GM18867 (cell line): ENCODE results near the gene UMAD1.

Experiments
- ATAC-seq: cut with Tn5 transposase; IDR thresholded peaks from one replicate; pipeline ENCODE4 v1.9.1; 2021; ENCODE audit warnings: mild to moderate bottlenecking, moderate library complexity; ENCODE audit not compliant: unreplicated experiment

Gene UMAD1

GRCh38 chr7:7918736-7919448 lies 278.3 kb downstream of the UMAD1 start:
- peak; percentile 36 for ATAC-seq

- peak; percentile 13 for ATAC-seq
These were observed 278.9 kb downstream of the UMAD1 start for GRCh38 chr7:7919449-7919945.

GRCh38 chr7:7920056-7920455 lies 279.5 kb downstream of the UMAD1 start:
- no peak for ATAC-seq

GRCh38 chr7:7920481-7920880 lies 279.9 kb downstream of the UMAD1 start:
- peak; percentile 96 for ATAC-seq

GRCh38 chr7:7921830-7922229 lies 281.3 kb downstream of the UMAD1 start:
- ATAC-seq, result no peak

- no peak for ATAC-seq
These were observed 282.3 kb downstream of the UMAD1 start for GRCh38 chr7:7922684-7923385.

GRCh38 chr7:7923818-7924217 lies 283.3 kb downstream of the UMAD1 start:
- no peak for ATAC-seq

- no peak for ATAC-seq
These were observed 283.8 kb downstream of the UMAD1 start for GRCh38 chr7:7924303-7924702.
